DND-41 (cell line): ENCODE data around the gene PSMA3.

Source experiments
- ATAC-seq: fragments of 200-7000 bp; cut with Tn5 transposase; 3 replicates; pipeline ENCODE4 v1.9.1; 2021; ENCODE audit warnings: low read depth; ENCODE audit not compliant: insufficient read depth
- DNase-seq: peaks from one replicate; pipeline ENCODE4 v3.0.0-alpha.2; 2020
- H2AFZ ChIP-seq: 2 replicates; pipeline ENCODE4 v1.6.0; 2012; ENCODE audit warnings: low read depth, low read length
- H3K27ac ChIP-seq: 2 replicates; pipeline ENCODE4 v1.5.1; 2012; ENCODE audit warnings: low read length, inconsistent platforms
- H3K27me3 ChIP-seq: fragments of 200-600 bp; sonication (generic); 2 replicates; pipeline ENCODE4 v1.6.0; 2012; ENCODE audit warnings: low read length, mild to moderate bottlenecking, inconsistent platforms; ENCODE audit not compliant: insufficient read depth, poor library complexity
- H3K36me3 ChIP-seq: 2 replicates; pipeline ENCODE4 v1.5.1; 2012; ENCODE audit warnings: low read length, inconsistent platforms; ENCODE audit not compliant: insufficient read depth
- H3K4me1 ChIP-seq: 2 replicates; pipeline ENCODE4 v1.5.1; 2012; ENCODE audit warnings: mild to moderate bottlenecking, low read length; ENCODE audit not compliant: insufficient read depth
- H3K4me2 ChIP-seq: 2 replicates; pipeline ENCODE4 v1.6.0; 2012; ENCODE audit warnings: mild to moderate bottlenecking, moderate library complexity, low read length, inconsistent platforms; ENCODE audit not compliant: insufficient read depth
- H3K4me3 ChIP-seq, 2 experiments: fragments of 200-600 bp in 1 of 2; shearing (Covaris generic) in 1 of 2; 2 replicates each; pipeline ENCODE4 v1.5.1; 2012 to 2016; ENCODE audit warnings: inconsistent platforms in 2 of 2, low read length in 2 of 2, mild to moderate bottlenecking in 2 of 2, low read depth in 1 of 2, moderate library complexity in 1 of 2
- H3K79me2 ChIP-seq: 2 replicates; pipeline ENCODE4 v1.6.0; 2012; ENCODE audit warnings: low read length, inconsistent platforms; ENCODE audit not compliant: insufficient read depth
- H3K9ac ChIP-seq: 2 replicates; pipeline ENCODE4 v1.6.0; 2012; ENCODE audit warnings: low read depth, mild to moderate bottlenecking, inconsistent platforms, low read length, moderate library complexity
- H3K9me3 ChIP-seq: 2 replicates; pipeline ENCODE4 v1.5.1; 2012; ENCODE audit warnings: low read length, moderate library complexity, mild to moderate bottlenecking, inconsistent platforms; ENCODE audit not compliant: insufficient read depth, severe bottlenecking
- H4K20me1 ChIP-seq: 2 replicates; pipeline ENCODE4 v1.6.0; 2012; ENCODE audit warnings: low read length; ENCODE audit not compliant: insufficient read depth
- EZH2 ChIP-seq: IDR thresholded peaks from 3 replicates; pipeline ENCODE4 v1.6.1; 2012; ENCODE audit warnings: borderline replicate concordance, low read depth, mild to moderate bottlenecking, moderate library complexity, low read length, inconsistent platforms; ENCODE audit not compliant: severe bottlenecking
- TF ChIP-seq, protein P1 (sequence below): IDR thresholded peaks from 2 replicates; pipeline ENCODE4 v1.5.1; 2012; ENCODE audit warnings: borderline replicate concordance, low read length, moderate library complexity, mild to moderate bottlenecking; ENCODE audit not compliant: poor library complexity, severe bottlenecking; ENCODE audit errors: extremely low read depth

The PSMA3 gene

DNA sequence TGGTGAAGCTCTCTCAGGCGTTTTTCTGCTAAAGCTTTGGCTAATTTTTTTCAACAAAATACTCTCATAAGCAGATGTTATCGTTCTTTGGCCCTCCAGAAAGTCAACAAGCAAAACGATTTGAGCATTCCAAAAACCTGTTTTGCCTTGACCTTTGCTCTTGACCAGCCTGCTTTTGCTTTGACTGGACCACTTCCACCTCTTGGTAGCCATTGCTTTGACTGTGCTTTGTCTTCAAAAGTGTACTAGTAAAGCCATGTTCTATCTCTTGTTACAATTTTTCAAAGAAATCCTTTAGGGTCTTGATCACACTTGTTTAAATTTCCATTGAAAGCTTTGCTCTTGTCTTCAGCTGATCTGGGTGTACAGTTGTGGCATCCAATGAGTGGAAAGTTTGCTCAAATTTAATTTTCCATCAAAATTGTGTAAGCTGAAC is 43.0 kb downstream of the PSMA3 start:
- Histone ChIP-seq H3K79me2 (peaks cover 99% of the 10 kb centered on the region), H3K36me3 (peaks cover 97% of the 10 kb centered on the region), H3K4me3 (no peak overlapping the region), H3K4me1 (no peaks in the 10 kb centered on the region), H3K9ac (no peak overlapping the region), H3K27me3 (no peaks in the 10 kb centered on the region), H3K4me2 (no peak overlapping the region), H3K27ac (no peak overlapping the region), H4K20me1 (peaks cover 60% of the 10 kb centered on the region; the same call in 1 of the 2 replicates), H2AFZ (no peak overlapping the region), H3K9me3 (no peaks in the 10 kb centered on the region)
- DNase-seq (no peak), ATAC-seq (no peak)
- TF ChIP-seq, protein P1, sequence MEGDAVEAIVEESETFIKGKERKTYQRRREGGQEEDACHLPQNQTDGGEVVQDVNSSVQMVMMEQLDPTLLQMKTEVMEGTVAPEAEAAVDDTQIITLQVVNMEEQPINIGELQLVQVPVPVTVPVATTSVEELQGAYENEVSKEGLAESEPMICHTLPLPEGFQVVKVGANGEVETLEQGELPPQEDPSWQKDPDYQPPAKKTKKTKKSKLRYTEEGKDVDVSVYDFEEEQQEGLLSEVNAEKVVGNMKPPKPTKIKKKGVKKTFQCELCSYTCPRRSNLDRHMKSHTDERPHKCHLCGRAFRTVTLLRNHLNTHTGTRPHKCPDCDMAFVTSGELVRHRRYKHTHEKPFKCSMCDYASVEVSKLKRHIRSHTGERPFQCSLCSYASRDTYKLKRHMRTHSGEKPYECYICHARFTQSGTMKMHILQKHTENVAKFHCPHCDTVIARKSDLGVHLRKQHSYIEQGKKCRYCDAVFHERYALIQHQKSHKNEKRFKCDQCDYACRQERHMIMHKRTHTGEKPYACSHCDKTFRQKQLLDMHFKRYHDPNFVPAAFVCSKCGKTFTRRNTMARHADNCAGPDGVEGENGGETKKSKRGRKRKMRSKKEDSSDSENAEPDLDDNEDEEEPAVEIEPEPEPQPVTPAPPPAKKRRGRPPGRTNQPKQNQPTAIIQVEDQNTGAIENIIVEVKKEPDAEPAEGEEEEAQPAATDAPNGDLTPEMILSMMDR, result no peak
- no peak for TF ChIP-seq EZH2

DNA sequence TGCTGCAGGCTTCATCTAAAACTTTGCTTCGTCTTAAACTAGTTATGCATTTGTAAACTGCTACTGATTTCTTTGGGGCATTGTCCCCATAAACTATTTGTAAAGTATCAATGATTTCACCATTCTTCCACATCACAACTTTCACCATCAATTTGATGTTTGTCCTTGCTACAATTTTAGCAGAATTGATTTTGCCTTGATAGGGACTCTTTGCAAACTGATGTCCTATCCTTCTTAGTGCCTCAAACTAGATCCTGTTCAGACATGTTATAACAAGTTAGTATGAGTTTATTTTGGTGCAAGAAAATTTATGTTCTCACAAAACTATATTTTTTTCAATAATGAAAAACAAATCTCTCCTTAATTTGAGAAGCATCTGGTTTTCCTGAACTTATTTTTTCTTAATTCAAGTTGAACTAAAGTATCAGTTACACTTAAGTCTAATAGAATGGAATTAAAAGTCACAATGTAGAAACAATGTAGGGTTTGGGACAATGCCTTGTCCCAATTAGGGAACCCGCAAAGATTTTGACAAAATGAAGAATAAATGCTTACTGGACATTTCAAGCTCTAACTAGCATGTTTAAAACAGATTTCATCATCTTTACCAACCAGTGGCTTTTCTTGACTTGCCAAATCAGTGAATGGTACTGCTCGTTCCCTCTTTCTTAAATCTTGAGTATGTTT is 43.6 kb downstream of the PSMA3 start:
- H3K9me3 ChIP-seq, result no peaks in the 10 kb centered on the region
- H3K4me2 ChIP-seq, result no peak overlapping the region
- no peak overlapping the region for H3K27ac ChIP-seq
- peaks cover 95% of the 10 kb centered on the region for H3K36me3 ChIP-seq
- no peak overlapping the region for H2AFZ ChIP-seq
- no peak for DNase-seq
- H4K20me1 ChIP-seq, result peaks cover 59% of the 10 kb centered on the region; the same call in 1 of the 2 replicates
- H3K4me1 ChIP-seq, result no peaks in the 10 kb centered on the region
- no peak overlapping the region for H3K4me3 ChIP-seq
- no peak overlapping the region for H3K9ac ChIP-seq
- H3K27me3 ChIP-seq, result no peaks in the 10 kb centered on the region
- no peak for ATAC-seq
- H3K79me2 ChIP-seq, result peaks cover 99% of the 10 kb centered on the region
- TF ChIP-seq EZH2, result no peak
- TF ChIP-seq, protein P1, result no peak

DNA sequence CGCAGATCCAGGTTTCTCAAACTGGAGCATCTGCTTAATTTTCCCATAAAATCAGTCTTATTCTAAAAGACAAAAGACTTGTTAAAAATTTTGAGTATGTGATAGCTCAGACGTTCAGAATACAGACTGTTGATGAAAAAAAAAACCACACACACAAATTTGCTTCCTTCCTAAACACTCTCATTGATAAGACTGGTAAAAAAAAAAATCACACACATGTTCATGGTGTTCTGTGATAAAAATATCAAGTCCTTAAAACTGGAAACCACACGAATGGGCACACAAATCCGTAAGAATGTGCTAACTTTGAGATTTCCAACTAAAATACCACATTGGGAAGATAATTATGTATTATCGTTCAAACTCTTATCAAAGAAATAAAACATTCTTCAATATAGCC is 47.0 kb downstream of the PSMA3 start:
- Histone ChIP-seq H3K9ac (no peak overlapping the region), H3K27me3 (no peaks in the 10 kb centered on the region), H3K79me2 (peaks cover 100% of the 10 kb centered on the region), H3K4me2 (no peak overlapping the region), H3K9me3 (no peaks in the 10 kb centered on the region), H3K4me3 (no peak overlapping the region), H3K36me3 (peaks cover 91% of the 10 kb centered on the region), H3K27ac (no peak overlapping the region), H3K4me1 (peaks cover 30% of the 10 kb centered on the region), H2AFZ (no peak overlapping the region), H4K20me1 (peaks cover 70% of the 10 kb centered on the region)
- TF ChIP-seq, protein P1, result no peak
- TF ChIP-seq EZH2, result no peak
- ATAC-seq, result no peak
- no peak for DNase-seq
